ENCODE results near the gene DIAPH2.

DNA sequence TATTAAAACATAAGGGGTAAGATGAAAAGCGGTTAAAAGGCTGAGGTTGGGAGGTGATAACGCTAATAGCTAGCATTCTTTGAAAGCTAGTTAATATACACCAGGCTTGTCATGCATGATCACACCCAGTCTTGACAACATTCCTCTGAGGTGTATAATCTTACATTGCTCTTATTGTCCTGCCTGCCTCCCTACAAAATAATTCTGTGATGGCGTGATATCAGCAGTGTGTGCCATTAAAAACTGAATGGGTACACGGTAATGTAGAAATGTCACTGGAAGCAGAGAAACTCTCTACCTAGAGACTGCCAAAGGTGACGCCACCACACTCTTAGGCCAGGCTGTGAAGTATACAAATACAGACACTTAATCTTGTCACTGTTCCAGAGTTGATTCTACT lies 68.1 kb downstream of the DIAPH2 start:
- TF ChIP-seq EZH2 (IDR thresholded peaks at IDR 0.05; ENCODE audit: borderline replicate concordance, low read depth, low read length): no peak
- TF ChIP-seq, protein P1, sequence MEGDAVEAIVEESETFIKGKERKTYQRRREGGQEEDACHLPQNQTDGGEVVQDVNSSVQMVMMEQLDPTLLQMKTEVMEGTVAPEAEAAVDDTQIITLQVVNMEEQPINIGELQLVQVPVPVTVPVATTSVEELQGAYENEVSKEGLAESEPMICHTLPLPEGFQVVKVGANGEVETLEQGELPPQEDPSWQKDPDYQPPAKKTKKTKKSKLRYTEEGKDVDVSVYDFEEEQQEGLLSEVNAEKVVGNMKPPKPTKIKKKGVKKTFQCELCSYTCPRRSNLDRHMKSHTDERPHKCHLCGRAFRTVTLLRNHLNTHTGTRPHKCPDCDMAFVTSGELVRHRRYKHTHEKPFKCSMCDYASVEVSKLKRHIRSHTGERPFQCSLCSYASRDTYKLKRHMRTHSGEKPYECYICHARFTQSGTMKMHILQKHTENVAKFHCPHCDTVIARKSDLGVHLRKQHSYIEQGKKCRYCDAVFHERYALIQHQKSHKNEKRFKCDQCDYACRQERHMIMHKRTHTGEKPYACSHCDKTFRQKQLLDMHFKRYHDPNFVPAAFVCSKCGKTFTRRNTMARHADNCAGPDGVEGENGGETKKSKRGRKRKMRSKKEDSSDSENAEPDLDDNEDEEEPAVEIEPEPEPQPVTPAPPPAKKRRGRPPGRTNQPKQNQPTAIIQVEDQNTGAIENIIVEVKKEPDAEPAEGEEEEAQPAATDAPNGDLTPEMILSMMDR (IDR thresholded peaks at IDR 0.05 in 2 of 3, conservative IDR thresholded peaks at IDR 0.05 in 1 of 3; ENCODE audit: insufficient read depth in 2 of 3, low read depth in 1 of 3, low read length in 3 of 3): no peak
- TF ChIP-seq, protein P2, sequence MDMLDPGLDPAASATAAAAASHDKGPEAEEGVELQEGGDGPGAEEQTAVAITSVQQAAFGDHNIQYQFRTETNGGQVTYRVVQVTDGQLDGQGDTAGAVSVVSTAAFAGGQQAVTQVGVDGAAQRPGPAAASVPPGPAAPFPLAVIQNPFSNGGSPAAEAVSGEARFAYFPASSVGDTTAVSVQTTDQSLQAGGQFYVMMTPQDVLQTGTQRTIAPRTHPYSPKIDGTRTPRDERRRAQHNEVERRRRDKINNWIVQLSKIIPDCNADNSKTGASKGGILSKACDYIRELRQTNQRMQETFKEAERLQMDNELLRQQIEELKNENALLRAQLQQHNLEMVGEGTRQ (CRISPR knock-in tag; IDR thresholded peaks at IDR 0.05): no peak
- no peak for TF ChIP-seq SREBF1 (IDR thresholded peaks at IDR 0.05; ENCODE audit: borderline replicate concordance, low read depth, low read length)
- TF ChIP-seq, protein P3, sequence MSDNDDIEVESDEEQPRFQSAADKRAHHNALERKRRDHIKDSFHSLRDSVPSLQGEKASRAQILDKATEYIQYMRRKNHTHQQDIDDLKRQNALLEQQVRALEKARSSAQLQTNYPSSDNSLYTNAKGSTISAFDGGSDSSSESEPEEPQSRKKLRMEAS (CRISPR knock-in tag; IDR thresholded peaks at IDR 0.05): no peak
- TF ChIP-seq SRF (CRISPR knock-in tag; IDR thresholded peaks at IDR 0.05): no peak
- TF ChIP-seq, protein P4, sequence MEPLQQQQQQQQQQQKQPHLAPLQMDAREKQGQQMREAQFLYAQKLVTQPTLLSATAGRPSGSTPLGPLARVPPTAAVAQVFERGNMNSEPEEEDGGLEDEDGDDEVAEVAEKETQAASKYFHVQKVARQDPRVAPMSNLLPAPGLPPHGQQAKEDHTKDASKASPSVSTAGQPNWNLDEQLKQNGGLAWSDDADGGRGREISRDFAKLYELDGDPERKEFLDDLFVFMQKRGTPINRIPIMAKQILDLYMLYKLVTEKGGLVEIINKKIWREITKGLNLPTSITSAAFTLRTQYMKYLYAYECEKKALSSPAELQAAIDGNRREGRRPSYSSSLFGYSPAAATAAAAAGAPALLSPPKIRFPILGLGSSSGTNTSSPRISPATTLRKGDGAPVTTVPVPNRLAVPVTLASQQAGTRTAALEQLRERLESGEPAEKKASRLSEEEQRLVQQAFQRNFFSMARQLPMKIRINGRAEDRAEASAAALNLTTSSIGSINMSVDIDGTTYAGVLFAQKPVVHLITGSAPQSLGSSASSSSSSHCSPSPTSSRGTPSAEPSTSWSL (CRISPR knock-in tag; IDR thresholded peaks at IDR 0.05; ENCODE audit: borderline replicate concordance): no peak
- TF ChIP-seq KDM1A (IDR thresholded peaks at IDR 0.05): no peak
- no peak for TF ChIP-seq XRCC5 (IDR thresholded peaks at IDR 0.05; ENCODE audit: low read depth, low read length)
